ENCODE measurements around the gene KBTBD7. TPM values are rescaled to one million over a fixed set of nuclear protein-coding genes. Genes with fewer than 3 reads are reported as not detected.

KBTBD7 gene
- total and polyA plus RNA-seq, 2 donors (not counting 1 experiment from before 2014, with no cell fraction given) = 0.73 to 9.2 TPM

DNA sequence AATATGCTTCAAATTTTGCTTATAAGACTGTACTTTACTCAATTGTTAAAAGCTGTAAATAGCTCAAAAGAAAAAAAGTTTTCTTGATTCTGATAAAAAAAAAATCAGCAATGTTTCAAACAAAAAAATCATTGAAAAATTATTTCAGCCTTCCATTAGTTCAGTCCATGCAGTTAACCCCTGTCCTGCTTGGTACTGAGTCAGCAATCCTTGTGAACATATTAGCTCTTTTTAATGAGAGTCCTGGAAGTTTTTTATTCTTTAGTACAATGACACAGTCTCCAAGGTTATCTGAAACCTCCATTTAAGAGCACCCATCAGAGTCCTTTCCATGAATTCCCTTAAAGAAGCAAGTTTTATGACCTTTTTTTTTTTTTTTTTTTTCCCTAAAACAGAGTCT is 40.3 kb downstream of the KBTBD7 start:
- Histone ChIP-seq H3K36me3 (replicated peaks in 1 of 2; ENCODE audit: control extremely low read depth in 1 of 2, control insufficient read depth in 1 of 2, extremely low read depth in 1 of 2, insufficient read depth in 2 of 2, low read length in 1 of 2) (peaks cover 0 to 2% of the 10 kb centered on the region in 2 experiments), H3K79me2 (ENCODE audit: control insufficient read depth, insufficient read depth, low read length) (no peaks in the 10 kb centered on the region), H2AFZ (ENCODE audit: insufficient read depth, low read depth, low read length, poor library complexity, severe bottlenecking) (no peak overlapping the region), H3K4me2 (replicated peaks; ENCODE audit: low read depth, low read length, poor library complexity, severe bottlenecking) (no peak overlapping the region), H4K20me1 (ENCODE audit: control insufficient read depth, insufficient read depth, low read length, poor library complexity, severe bottlenecking) (no peaks in the 10 kb centered on the region), H3K9me3 (ENCODE audit: control extremely low read depth in 1 of 3, control insufficient read depth in 2 of 3, insufficient read depth in 1 of 3, low read length in 2 of 3) (peaks cover 0 to 30% (median 16%) of the 10 kb centered on the region in 3 donors), H3K4me3 (ENCODE audit: control extremely low read depth in 1 of 5, extremely low read depth in 1 of 5, insufficient read depth in 1 of 5, low read depth in 2 of 5, low read length in 4 of 5) (no peak overlapping the region), H3K4me1 (ENCODE audit: control insufficient read depth in 2 of 2, insufficient read depth in 2 of 2, low read length in 2 of 2) (no peaks in the 10 kb centered on the region), H3K9ac (ENCODE audit: low read length) (no peak overlapping the region), H3K27me3 (replicated peaks in 1 of 4; ENCODE audit: control extremely low read depth in 1 of 4, control insufficient read depth in 3 of 4, insufficient read depth in 4 of 4, low read length in 3 of 4) (no peaks in the 10 kb centered on the region), H3K27ac (ENCODE audit: low read length in 2 of 2) (no peak overlapping the region)
- TF ChIP-seq, protein P1, sequence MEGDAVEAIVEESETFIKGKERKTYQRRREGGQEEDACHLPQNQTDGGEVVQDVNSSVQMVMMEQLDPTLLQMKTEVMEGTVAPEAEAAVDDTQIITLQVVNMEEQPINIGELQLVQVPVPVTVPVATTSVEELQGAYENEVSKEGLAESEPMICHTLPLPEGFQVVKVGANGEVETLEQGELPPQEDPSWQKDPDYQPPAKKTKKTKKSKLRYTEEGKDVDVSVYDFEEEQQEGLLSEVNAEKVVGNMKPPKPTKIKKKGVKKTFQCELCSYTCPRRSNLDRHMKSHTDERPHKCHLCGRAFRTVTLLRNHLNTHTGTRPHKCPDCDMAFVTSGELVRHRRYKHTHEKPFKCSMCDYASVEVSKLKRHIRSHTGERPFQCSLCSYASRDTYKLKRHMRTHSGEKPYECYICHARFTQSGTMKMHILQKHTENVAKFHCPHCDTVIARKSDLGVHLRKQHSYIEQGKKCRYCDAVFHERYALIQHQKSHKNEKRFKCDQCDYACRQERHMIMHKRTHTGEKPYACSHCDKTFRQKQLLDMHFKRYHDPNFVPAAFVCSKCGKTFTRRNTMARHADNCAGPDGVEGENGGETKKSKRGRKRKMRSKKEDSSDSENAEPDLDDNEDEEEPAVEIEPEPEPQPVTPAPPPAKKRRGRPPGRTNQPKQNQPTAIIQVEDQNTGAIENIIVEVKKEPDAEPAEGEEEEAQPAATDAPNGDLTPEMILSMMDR (IDR thresholded peaks at IDR 0.05) = no peak
- no peak for TF ChIP-seq EZH2 (IDR thresholded peaks at IDR 0.05; ENCODE audit: borderline replicate concordance, insufficient read depth, low read depth, low read length, poor library complexity, severe bottlenecking)
- intact Hi-C loops (cut with micrococcal nuclease) = no loop called here
- ChIA-PET POLR2A (no interaction called here), CTCF (no interaction called here)
- Mint-ChIP-seq H3K4me1 (no peaks in the 10 kb centered on the region), H3K4me3 (no peak overlapping the region), H3K27ac (no peak overlapping the region), H3K27me3 (no peaks in the 10 kb centered on the region), H3K9me3 (ENCODE audit: insufficient read depth) (peaks cover 5% of the 10 kb centered on the region)
- ATAC-seq (ENCODE audit: low read depth) = no peak
- DNase-seq = no peak

DNA sequence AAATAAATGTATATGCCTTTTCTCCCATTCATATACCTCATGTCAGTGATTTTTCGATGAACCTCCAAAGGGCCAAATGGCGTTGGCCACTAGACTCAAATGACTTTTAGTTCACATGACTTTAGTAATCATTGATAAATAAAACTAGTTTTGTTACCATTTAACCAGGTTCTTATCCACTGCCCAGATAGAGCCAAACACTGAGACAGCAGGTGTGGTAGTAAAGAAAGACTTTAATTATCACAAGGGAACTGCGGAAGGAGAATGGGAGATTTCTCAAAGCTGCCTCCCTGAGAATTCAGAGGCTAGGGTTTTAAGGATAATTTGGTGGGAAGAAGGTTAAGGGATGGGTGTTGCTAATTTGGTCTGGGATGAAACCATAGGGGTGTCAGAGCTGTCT is 42.4 kb downstream of the KBTBD7 start:
- Histone ChIP-seq H3K79me2 (ENCODE audit: control insufficient read depth, insufficient read depth, low read length) (no peaks in the 10 kb centered on the region), H3K27me3 (replicated peaks in 1 of 4; ENCODE audit: control extremely low read depth in 1 of 4, control insufficient read depth in 3 of 4, insufficient read depth in 4 of 4, low read length in 3 of 4) (no peaks in the 10 kb centered on the region), H3K9ac (ENCODE audit: low read length) (no peak overlapping the region), H3K27ac (ENCODE audit: low read length in 2 of 2) (no peak overlapping the region), H3K9me3 (ENCODE audit: control extremely low read depth in 1 of 3, control insufficient read depth in 2 of 3, insufficient read depth in 1 of 3, low read length in 2 of 3) (peaks cover 6 to 50% (median 25%) of the 10 kb centered on the region in 3 donors), H4K20me1 (ENCODE audit: control insufficient read depth, insufficient read depth, low read length, poor library complexity, severe bottlenecking) (no peaks in the 10 kb centered on the region), H3K4me2 (replicated peaks; ENCODE audit: low read depth, low read length, poor library complexity, severe bottlenecking) (no peak overlapping the region), H2AFZ (ENCODE audit: insufficient read depth, low read depth, low read length, poor library complexity, severe bottlenecking) (no peak overlapping the region), H3K4me3 (ENCODE audit: control extremely low read depth in 1 of 5, extremely low read depth in 1 of 5, insufficient read depth in 1 of 5, low read depth in 2 of 5, low read length in 4 of 5) (no peak overlapping the region), H3K36me3 (replicated peaks in 1 of 2; ENCODE audit: control extremely low read depth in 1 of 2, control insufficient read depth in 1 of 2, extremely low read depth in 1 of 2, insufficient read depth in 2 of 2, low read length in 1 of 2) (peaks cover 0 to 4% of the 10 kb centered on the region in 2 experiments), H3K4me1 (ENCODE audit: control insufficient read depth in 2 of 2, insufficient read depth in 2 of 2, low read length in 2 of 2) (no peaks in the 10 kb centered on the region)
- no peak overlapping the region for H3K4me3 Mint-ChIP-seq
- ChIA-PET POLR2A (no interaction called here), CTCF (no interaction called here)
- ATAC-seq (ENCODE audit: low read depth) (no peak), DNase-seq (no peak)
- intact Hi-C loops (cut with micrococcal nuclease) = no loop called here
- no peaks in the 10 kb centered on the region for H3K4me1 Mint-ChIP-seq
- TF ChIP-seq, protein P1 (IDR thresholded peaks at IDR 0.05) = no peak
- no peak for TF ChIP-seq EZH2 (IDR thresholded peaks at IDR 0.05; ENCODE audit: borderline replicate concordance, insufficient read depth, low read depth, low read length, poor library complexity, severe bottlenecking)
- H3K27ac Mint-ChIP-seq = no peak overlapping the region
- 100% methylated on average over 1 of the region's 3 CpGs for WGBS (ENCODE audit: insufficient coverage)
- peaks cover 16% of the 10 kb centered on the region for H3K9me3 Mint-ChIP-seq (ENCODE audit: insufficient read depth)
- H3K27me3 Mint-ChIP-seq = no peaks in the 10 kb centered on the region

Measured in B cell (primary cell).